RKO (cell line): ENCODE data around the gene RBM19.
"Not testable (repeated sequence)": the region's sequence is repeated elsewhere in the genome, so short reads cannot be mapped to it uniquely, and the experiment has no call there.

ENCODE experiments used
- DNase-seq: peaks from one replicate; pipeline ENCODE4 v3.0.0-alpha.2; 2016; ENCODE audit warnings: low spot score

RBM19 gene

GRCh38 chr12:113965951-113966797, at the start of gene RBM19:
RBM19 (minus strand) TSS chr12:113966325; CDS start chr12:113966227, 98 bp downstream.
- peak; percentile 97 for DNase-seq

GRCh38 chr12:114015851-114016250, 49.7 kb upstream of the RBM19 start:
- DNase-seq = no peak

- DNase-seq = peak; percentile 48
Measured at GRCh38 chr12:114013575-114014345, 47.6 kb upstream of the RBM19 start.

- DNase-seq = no peak
Measured at GRCh38 chr12:114012744-114013431, 46.8 kb upstream of the RBM19 start.

- no peak for DNase-seq
Measured at GRCh38 chr12:114011711-114012110, 45.6 kb upstream of the RBM19 start.

- no peak for DNase-seq
Measured at GRCh38 chr12:114006482-114007425, 40.6 kb upstream of the RBM19 start.

- no peak for DNase-seq
Measured at GRCh38 chr12:114004402-114004801, 38.3 kb upstream of the RBM19 start.

- no peak for DNase-seq
Measured at GRCh38 chr12:114003286-114003685, 37.2 kb upstream of the RBM19 start.

- DNase-seq = no peak
Measured at GRCh38 chr12:114001511-114002340, 35.6 kb upstream of the RBM19 start.

GRCh38 chr12:114000861-114001260, 34.7 kb upstream of the RBM19 start:
- DNase-seq = no peak

- not testable (repeated sequence) for DNase-seq
Measured at GRCh38 chr12:114000261-114000660, 34.1 kb upstream of the RBM19 start.

GRCh38 chr12:113997365-113997764, 31.2 kb upstream of the RBM19 start:
- no peak for DNase-seq

GRCh38 chr12:113996026-113996425, 29.9 kb upstream of the RBM19 start:
- no peak for DNase-seq

GRCh38 chr12:113994051-113994450, 27.9 kb upstream of the RBM19 start:
- DNase-seq = no peak

- not testable (repeated sequence) for DNase-seq
Measured at GRCh38 chr12:113992751-113993150, 26.6 kb upstream of the RBM19 start.

GRCh38 chr12:113991224-113992044, 25.3 kb upstream of the RBM19 start:
- DNase-seq = no peak

GRCh38 chr12:113990250-113991223, 24.4 kb upstream of the RBM19 start:
- DNase-seq = no peak

GRCh38 chr12:113988976-113989375, 22.9 kb upstream of the RBM19 start:
- no peak for DNase-seq
